Right renal cortex interstitium (tissue), 3 donors: ENCODE data around the gene RER1. TPM values are rescaled to one million over a fixed set of nuclear protein-coding genes. Genes with fewer than 3 reads are reported as not detected.

Experiments used
- DNase-seq, 3 donors: peaks; one replicate each; pipeline ENCODE4 v3.0.0-alpha.2; 2013; ENCODE audit warnings: low read depth in 3 of 3, low spot score in 2 of 3
- polyA plus RNA-seq, 3 donors: library from polyadenylated mRNA; unstranded; fragments of 120-200 nt; gene quantifications; one replicate each; pipeline ENCODE4 v1.2.1, GENCODE V29; 2013; ENCODE audit not compliant: insufficient read length in 3 of 3

The RER1 gene
- polyA plus RNA-seq, 3 donors, result 125 to 132 (median 127) TPM

GRCh38 chr1:2353551-2354438, 37.8 kb upstream of the RER1 start:
- no peak for DNase-seq

GRCh38 chr1:2354511-2355372, 36.9 kb upstream of the RER1 start:
- DNase-seq, result no peak

- DNase-seq, result no peak
These were observed 36.0 kb upstream of the RER1 start for GRCh38 chr1:2355373-2356261.

GRCh38 chr1:2356401-2356800, 35.2 kb upstream of the RER1 start:
- DNase-seq, result no peak

GRCh38 chr1:2356911-2357845, 34.5 kb upstream of the RER1 start:
- DNase-seq, result no peak

- DNase-seq, result no peak
These were observed 33.6 kb upstream of the RER1 start for GRCh38 chr1:2358072-2358471.

GRCh38 chr1:2358651-2359640, 32.7 kb upstream of the RER1 start:
- DNase-seq, result no peak

- no peak for DNase-seq
These were observed 30.9 kb upstream of the RER1 start for GRCh38 chr1:2360588-2361364.

- no peak for DNase-seq
These were observed 27.7 kb upstream of the RER1 start for GRCh38 chr1:2363847-2364513.

GRCh38 chr1:2368053-2368744, 23.4 kb upstream of the RER1 start:
- DNase-seq, result no peak

GRCh38 chr1:2372551-2373490, 18.8 kb upstream of the RER1 start:
- no peak for DNase-seq

- no peak for DNase-seq
These were observed 17.9 kb upstream of the RER1 start for GRCh38 chr1:2373551-2374251.

- DNase-seq, result no peak
These were observed 17.1 kb upstream of the RER1 start for GRCh38 chr1:2374252-2375155.
